Glutamatergic neuron (in vitro differentiated cells): Measurements from ENCODE around the gene UBL5. TPM values are rescaled to one million over a fixed set of nuclear protein-coding genes. Genes with fewer than 3 reads are reported as not detected.

Experiments
- DNase-seq: peaks from one replicate; pipeline ENCODE4 v3.0.0; 2022
- H3K27ac Mint-ChIP-seq: one replicate; pipeline ENCODE4 v1.8.0; 2020; ENCODE audit warnings: mild to moderate bottlenecking, mixed read lengths, inconsistent platforms; ENCODE audit not compliant: unreplicated experiment
- H3K27me3 Mint-ChIP-seq: one replicate; pipeline ENCODE4 v1.8.0; 2020; ENCODE audit warnings: mild to moderate bottlenecking, moderate library complexity, mixed read lengths, inconsistent platforms; ENCODE audit not compliant: unreplicated experiment
- H3K36me3 Mint-ChIP-seq: one replicate; pipeline ENCODE4 v1.8.0; 2020; ENCODE audit warnings: mild to moderate bottlenecking, mixed read lengths, inconsistent platforms; ENCODE audit not compliant: unreplicated experiment
- H3K4me1 Mint-ChIP-seq: one replicate; pipeline ENCODE4 v1.8.0; 2020; ENCODE audit warnings: mild to moderate bottlenecking, low read depth, mixed read lengths, inconsistent platforms; ENCODE audit not compliant: unreplicated experiment
- H3K4me3 Mint-ChIP-seq: one replicate; pipeline ENCODE4 v1.8.0; 2020; ENCODE audit warnings: mild to moderate bottlenecking, mixed read lengths, inconsistent platforms; ENCODE audit not compliant: unreplicated experiment
- H3K9me3 Mint-ChIP-seq: one replicate; pipeline ENCODE4 v1.8.0; 2020; ENCODE audit warnings: mild to moderate bottlenecking, moderate library complexity, mixed read lengths, inconsistent platforms; ENCODE audit not compliant: unreplicated experiment
- CTCF ChIP-seq: fragments of 200-600 bp; sonication (generic); IDR thresholded peaks from one replicate; pipeline ENCODE4 v1.5.0; 2021; ENCODE audit not compliant: partially characterized antibody, unreplicated experiment
- total RNA-seq: library from RNA; stranded (reverse); fragmentation: NEBNext Ultra II Directional; extraction: Animal tissue kit (Norgen Biotek cat#: 25700); gene quantifications from one replicate; pipeline ENCODE4 v1.2.1, GENCODE V29; 2021; ENCODE audit not compliant: unreplicated experiment

The UBL5 gene
- total RNA-seq, 1 donor from 2014 or later, result 324 TPM

DNA sequence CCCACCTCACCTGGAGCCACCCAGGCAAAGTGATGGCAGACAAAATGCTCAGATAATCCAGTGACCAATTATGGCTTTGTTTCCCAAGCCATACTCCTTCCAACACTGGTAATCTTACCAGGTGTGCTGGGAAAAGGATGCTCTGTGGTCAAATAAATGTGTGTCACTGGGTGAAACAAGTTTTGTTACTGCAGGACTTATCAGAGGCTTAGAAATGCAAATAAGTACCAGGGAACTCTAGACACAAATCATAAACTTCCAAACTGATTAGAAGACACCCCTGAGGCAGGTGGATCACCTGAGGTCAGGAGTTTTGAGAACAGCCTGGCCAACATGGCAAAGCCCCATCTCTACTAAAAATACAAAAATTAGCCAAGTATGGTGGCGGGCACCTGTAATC lies 33.8 kb downstream of the UBL5 start:
- H3K36me3 Mint-ChIP-seq, result peaks cover 5% of the 10 kb centered on the region
- no peak overlapping the region for H3K27ac Mint-ChIP-seq
- peaks cover 11% of the 10 kb centered on the region for H3K27me3 Mint-ChIP-seq
- DNase-seq, result no peak
- H3K4me3 Mint-ChIP-seq, result no peak overlapping the region
- no peak for TF ChIP-seq CTCF
- H3K9me3 Mint-ChIP-seq, result peaks cover 6% of the 10 kb centered on the region
- no peaks in the 10 kb centered on the region for H3K4me1 Mint-ChIP-seq

DNA sequence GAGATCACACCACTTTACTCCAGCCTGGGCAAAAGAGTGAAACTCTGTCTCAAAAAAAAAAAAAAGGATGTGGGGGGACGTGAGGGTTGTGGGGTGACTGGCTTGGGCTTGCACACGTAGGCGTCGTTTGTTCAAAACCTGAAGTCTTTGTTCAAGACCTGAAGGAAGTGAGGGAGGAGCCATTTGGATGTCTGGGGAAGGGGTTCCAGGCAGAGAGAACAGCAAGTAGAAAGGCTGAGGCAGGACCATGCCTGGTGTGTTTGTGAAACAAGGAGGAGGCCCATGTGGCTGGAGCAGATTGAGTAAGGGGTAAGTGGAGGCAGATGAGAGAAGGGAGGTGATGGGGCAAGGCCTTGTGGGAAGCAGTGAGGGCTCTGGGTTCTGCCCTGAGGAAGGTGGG lies 35.2 kb downstream of the UBL5 start:
- DNase-seq, result no peak
- H3K27ac Mint-ChIP-seq, result no peak overlapping the region
- peaks cover 3% of the 10 kb centered on the region for H3K9me3 Mint-ChIP-seq
- no peak for TF ChIP-seq CTCF
- H3K36me3 Mint-ChIP-seq, result no peaks in the 10 kb centered on the region
- peaks cover 8% of the 10 kb centered on the region for H3K27me3 Mint-ChIP-seq
- H3K4me1 Mint-ChIP-seq, result no peaks in the 10 kb centered on the region
- no peak overlapping the region for H3K4me3 Mint-ChIP-seq

DNA sequence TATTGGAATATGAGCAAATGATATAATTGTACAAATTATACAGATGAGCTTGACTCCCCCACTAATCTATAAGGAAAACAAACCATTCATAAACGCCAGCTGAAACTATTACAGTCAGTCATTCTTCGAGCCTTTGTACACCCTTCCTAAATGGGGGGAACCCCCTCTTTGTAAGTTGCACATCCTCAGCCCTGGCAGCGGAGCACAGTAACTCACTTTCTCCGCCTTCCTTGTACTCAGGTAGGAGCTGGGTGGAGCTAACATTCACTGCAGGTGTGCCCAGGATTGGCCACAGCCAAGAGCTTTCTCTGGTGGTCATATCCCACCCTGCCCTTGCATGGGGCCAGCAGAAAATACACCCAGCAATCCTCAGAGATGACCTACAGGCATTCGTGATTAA lies 36.0 kb downstream of the UBL5 start:
- Mint-ChIP-seq H3K36me3 (no peaks in the 10 kb centered on the region), H3K27ac (no peak overlapping the region)
- no peak for DNase-seq

DNA sequence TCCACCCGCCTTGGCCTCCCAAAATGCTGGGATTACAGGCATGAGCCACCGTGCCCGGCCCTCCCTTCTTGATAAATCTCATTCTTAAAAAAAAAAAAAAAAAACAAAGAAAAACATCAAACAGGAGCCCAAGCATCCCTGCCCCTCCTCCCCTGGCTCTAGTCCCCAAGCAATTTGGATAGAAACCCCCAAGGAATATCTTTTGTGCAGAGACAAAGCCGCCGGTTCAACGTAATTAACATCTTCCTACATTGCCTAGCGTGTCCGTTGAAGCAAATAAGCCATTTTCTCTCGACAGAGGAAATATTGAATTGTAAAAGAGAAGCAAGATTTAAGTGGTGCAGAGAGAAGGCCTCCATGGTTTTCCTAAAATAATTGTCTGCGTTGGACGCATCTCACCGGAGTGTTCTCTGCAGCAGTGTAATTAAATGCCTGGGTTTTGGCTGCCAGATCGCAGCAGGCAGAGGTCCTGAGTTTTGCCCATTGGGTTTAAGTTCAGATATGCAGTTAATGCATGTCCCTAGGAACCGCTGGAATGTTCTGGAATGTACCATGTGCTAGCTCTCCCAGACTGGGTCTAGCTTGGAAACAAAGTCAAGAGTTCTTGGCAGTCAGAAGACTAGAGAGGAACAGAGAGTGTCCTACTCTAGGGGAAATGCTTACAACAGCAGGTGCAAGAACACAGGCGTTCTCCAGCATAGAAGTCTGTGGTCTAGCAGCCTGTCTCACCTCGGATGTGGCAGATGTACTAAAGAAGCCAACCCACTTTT lies 38.2 kb downstream of the UBL5 start:
- no peak for DNase-seq

More for the DNA sequence above, 36.0 kb downstream of the UBL5 start:
- Mint-ChIP-seq H3K9me3 (peaks cover 3% of the 10 kb centered on the region), H3K4me3 (no peak overlapping the region), H3K27me3 (peaks cover 8% of the 10 kb centered on the region), H3K4me1 (no peaks in the 10 kb centered on the region)
- no peak for TF ChIP-seq CTCF

More for the DNA sequence above, 38.2 kb downstream of the UBL5 start:
- peaks cover 2% of the 10 kb centered on the region for H3K9me3 Mint-ChIP-seq
- H3K4me1 Mint-ChIP-seq, result no peaks in the 10 kb centered on the region
- H3K36me3 Mint-ChIP-seq, result no peaks in the 10 kb centered on the region
- peaks cover 8% of the 10 kb centered on the region for H3K27me3 Mint-ChIP-seq
- H3K27ac Mint-ChIP-seq, result no peak overlapping the region
- no peak overlapping the region for H3K4me3 Mint-ChIP-seq
- no peak for TF ChIP-seq CTCF
